Left forelimb (tissue), 1 donor: Measurements from ENCODE around the gene TUBA4A.
A peak's percentile ranks its signal among the peaks of the same experiment; 100 is the strongest.
"Not testable (repeated sequence)": the region's sequence is repeated elsewhere in the genome, so short reads cannot be mapped to it uniquely, and the experiment has no call there.

Experiments
- DNase-seq: peaks from one replicate; pipeline ENCODE4 v3.0.0-alpha.2; 2018; ENCODE audit warnings: low spot score

Gene TUBA4A

GRCh38 chr2:219268294-219268693, 14.6 kb upstream of the TUBA4A start:
- no peak for DNase-seq

GRCh38 chr2:219266886-219267285, 13.2 kb upstream of the TUBA4A start:
- DNase-seq, result no peak

GRCh38 chr2:219266232-219266631, 12.5 kb upstream of the TUBA4A start:
- no peak for DNase-seq

GRCh38 chr2:219261024-219261855, 7.5 kb upstream of the TUBA4A start:
- no peak for DNase-seq

DNA sequence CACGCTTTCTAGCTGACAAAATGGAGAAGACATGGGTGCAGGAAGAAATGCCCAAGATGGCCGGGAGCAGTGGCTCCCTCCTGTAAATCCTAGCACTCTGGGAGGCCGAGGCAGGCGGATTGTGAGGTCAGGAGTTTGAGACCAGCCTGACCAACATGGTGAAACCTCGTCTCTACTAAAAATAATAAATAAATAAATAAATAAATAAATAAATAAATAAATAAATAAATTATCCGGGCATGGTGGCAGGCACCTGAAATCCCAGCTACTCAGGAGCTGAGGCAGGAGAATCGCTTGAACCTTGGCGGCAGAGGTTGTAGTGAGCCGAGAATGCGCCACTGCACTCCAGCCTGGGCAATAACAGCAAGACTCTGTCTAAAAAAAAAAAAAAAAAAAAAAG, 5.2 kb upstream of the TUBA4A start:
- not testable (repeated sequence) for DNase-seq

- DNase-seq, result no peak
Measured at GRCh38 chr2:219254590-219255201, 978 bp upstream of the TUBA4A start.

- no peak for DNase-seq
Measured at GRCh38 chr2:219252900-219253752, 592 bp downstream of the TUBA4A start, which contains the start of gene TUBA4B. Gene TUBA4B (plus strand): TSS chr2:219253243. CDS start chr2:219253408, 165 bp downstream.

DNA sequence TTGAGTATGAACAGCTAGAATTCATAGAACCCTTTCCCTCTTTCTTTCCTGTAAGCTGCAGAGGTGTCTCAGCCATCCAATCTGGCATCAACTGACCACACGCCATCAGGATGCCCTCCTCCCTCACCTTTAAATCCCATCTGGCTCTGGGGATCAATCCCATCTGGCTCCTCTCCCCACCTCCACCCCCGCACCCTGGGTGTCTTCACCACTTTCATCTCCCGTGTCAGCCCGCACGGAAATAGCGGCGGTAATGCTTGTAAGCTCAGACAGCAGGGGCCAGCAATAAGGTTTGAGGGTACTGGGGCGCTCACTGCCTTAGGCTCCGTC, 1.2 kb downstream of the TUBA4A start:
- DNase-seq, result no peak

GRCh38 chr2:219252084-219252483, 1.6 kb downstream of the TUBA4A start:
- no peak for DNase-seq

DNA sequence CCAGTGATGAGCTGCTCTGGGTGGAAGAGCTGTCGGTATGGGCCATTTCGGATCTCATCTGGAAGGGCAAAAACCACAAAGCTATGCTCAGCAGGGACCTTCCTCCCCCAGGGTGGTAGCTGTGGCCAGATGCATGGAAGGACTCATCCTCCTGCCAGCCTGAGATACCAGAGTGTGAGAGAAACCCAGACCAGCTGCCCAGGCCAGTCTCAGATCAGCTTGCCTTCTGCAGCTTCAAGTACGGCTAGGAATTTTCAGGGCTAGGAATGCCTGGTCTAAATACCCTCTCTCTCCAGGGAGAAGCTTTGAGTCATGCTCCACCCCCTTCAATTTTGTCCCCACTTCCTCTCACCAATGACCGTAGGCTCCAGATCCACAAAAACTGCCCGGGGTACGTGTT, 2.1 kb downstream of the TUBA4A start:
- no peak for DNase-seq

DNA sequence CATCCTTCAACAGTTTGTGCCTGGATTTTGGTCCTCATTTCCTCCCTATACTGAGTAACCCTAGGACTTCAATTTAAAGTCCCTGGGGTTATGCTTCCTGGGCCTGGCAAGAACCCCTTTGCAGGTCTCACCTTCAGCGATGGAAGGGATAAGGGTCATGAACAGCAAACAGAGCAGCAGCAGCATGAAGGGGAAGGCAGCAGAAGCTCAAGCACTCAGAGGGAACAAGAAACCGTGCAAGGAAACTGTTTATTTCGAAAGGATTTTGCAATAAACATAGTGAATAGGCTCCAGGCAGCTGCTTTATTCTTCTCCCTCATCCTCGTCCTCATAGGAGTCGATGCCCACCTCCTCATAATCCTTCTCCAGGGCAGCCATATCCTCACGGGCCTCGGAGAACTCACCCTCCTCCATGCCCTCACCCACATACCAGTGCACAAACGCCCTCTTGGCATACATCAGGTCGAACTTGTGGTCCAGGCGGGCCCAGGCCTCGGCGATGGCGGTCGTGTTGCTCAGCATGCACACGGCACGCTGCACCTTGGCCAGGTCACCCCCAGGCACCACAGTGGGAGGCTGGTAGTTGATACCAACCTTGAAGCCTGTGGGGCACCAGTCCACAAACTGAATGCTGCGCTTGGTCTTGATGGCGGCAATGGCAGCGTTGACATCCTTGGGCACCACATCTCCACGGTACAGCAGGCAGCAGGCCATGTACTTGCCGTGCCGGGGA, 3.5 kb downstream of the TUBA4A start:
- no peak for DNase-seq

GRCh38 chr2:219249203-219249980, 4.3 kb downstream of the TUBA4A start:
- no peak for DNase-seq

GRCh38 chr2:219248845-219249202, 4.9 kb downstream of the TUBA4A start:
- DNase-seq, result no peak

DNA sequence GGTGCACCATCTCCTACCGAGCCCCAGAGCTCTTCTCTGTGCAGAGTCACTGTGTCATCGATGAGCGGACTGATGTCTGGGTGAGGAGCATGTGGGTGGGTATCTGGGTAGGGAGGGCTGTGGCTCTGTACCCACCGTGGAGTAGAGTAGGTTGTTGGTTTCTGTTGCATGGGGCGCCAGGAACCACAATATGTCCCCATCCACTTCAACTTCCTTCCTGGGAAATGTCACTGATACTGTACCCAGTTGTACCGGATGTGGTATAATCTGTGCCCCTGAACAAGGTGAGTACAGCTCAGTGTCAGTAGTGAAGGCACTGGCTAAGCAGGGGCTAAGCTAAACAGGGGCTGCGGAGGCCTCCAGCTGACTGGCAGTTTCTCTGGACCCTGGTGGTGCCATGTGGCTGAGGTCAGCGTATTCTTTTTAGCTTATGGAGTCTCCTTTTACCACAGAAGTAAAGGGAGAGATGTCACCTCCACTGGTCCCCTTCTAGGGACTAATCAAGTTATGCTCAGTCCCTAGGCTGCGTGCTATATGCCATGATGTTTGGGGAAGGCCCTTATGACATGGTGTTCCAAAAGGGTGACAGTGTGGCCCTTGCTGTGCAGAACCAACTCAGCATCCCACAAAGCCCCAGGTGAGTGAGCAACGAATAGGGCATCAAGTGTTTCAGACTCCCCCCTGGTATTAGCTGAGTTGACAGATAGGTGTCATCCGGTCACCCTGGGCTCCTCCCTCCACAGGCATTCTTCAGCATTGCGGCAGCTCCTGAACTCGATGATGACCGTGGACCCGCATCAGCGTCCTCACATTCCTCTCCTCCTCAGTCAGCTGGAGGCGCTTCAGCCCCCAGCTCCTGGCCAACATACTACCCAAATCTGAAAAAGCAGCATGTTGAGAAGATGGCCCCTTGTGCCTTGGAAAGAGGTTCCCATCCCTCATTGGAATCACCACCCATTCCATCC, 5.8 kb downstream of the TUBA4A start:
- no peak for DNase-seq

DNA sequence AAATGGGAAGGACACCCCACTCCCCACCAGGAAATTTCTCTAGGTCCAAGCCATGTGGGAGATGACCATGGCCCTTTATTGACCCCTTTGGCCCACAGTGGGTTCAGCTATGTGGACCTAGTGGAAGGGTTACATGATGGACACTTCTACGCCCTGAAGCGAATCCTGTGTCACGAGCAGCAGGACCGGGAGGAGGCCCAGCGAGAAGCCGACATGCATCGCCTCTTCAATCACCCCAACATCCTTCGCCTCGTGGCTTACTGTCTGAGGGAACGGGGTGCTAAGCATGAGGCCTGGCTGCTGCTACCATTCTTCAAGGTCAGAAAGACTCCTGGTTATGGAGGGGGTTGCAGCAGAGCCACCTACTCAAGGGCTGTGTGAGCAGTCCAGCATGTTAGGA, 7.2 kb downstream of the TUBA4A start:
- no peak for DNase-seq

- no peak for DNase-seq
Measured at GRCh38 chr2:219245899-219246230, 7.9 kb downstream of the TUBA4A start.

GRCh38 chr2:219245148-219245898, 8.4 kb downstream of the TUBA4A start, which contains the start of the genes GLB1L and STK16:
Gene GLB1L (minus strand): TSS chr2:219245444. CDS start chr2:219243573, 1,871 bp downstream.
Gene STK16 (plus strand): TSS chr2:219245479. CDS start chr2:219246000, 521 bp downstream.
- peak; percentile 97 for DNase-seq

DNA sequence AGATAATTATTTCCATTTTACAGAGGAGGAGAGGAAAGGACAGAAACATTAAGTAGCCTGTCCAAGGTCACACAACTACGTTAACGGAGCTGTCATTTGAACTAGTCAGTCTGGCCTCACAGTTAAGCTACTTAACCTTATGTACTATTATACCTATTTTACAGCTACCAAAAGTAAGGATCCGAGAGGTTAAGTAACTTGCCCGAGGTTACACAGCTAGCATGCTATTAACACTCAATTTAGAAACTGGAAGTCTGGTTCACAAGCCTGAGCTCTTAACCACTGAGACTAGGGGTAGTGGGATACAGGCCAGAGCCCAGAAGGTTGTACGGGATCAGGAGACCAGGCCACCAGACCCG, 8.9 kb downstream of the TUBA4A start:
- DNase-seq, result no peak

- DNase-seq, result no peak
Measured at GRCh38 chr2:219243291-219243761, 10.4 kb downstream of the TUBA4A start.
